K562 (cell line): ENCODE data around the gene SNX9. TPM values are rescaled to one million over a fixed set of nuclear protein-coding genes. Genes with fewer than 3 reads are reported as not detected.

Source experiments
- BMI1 ChIP-seq: fragments of 150-350 bp; IDR thresholded peaks from 2 replicates; pipeline ENCODE4 v1.6.1; 2014; ENCODE audit warnings: low read length
- DNMT1 ChIP-seq: fragments of 450-650 bp; IDR thresholded peaks from 2 replicates; pipeline ENCODE4 v1.6.1; 2016; ENCODE audit warnings: antibody characterized with exemption, mild to moderate bottlenecking
- FOS ChIP-seq: IDR thresholded peaks from 3 replicates; pipeline ENCODE4 v1.6.1; 2011; ENCODE audit not compliant: insufficient read length; ENCODE audit errors: extremely low read depth
- GABPB2 ChIP-seq: fragments of 250-450 bp; sonication (Bioruptor Pico); conservative IDR thresholded peaks from 2 replicates; pipeline ENCODE4 v1.5.1; 2021; ENCODE audit warnings: mild to moderate bottlenecking
- GTF2A2 ChIP-seq: IDR thresholded peaks from 2 replicates; pipeline ENCODE4 v1.6.1; 2016; ENCODE audit warnings: mild to moderate bottlenecking, missing genetic modification characterization, missing compliant biosample characterization
- HDAC2 ChIP-seq: fragments of 450-650 bp; IDR thresholded peaks from 2 replicates; pipeline ENCODE4 v1.6.1; 2016; ENCODE audit warnings: mild to moderate bottlenecking
- HLTF ChIP-seq: fragments of 450-650 bp; IDR thresholded peaks from 2 replicates; pipeline ENCODE4 v1.6.1; 2016
- MTF1 ChIP-seq: fragments of 250-450 bp; sonication (Bioruptor Pico); IDR thresholded peaks from 2 replicates; pipeline ENCODE4 v1.9.0; 2021; ENCODE audit warnings: moderate library complexity, mild to moderate bottlenecking, inconsistent platforms, borderline replicate concordance
- NFYB ChIP-seq: IDR thresholded peaks from 2 replicates; pipeline ENCODE4 v1.6.1; 2011; ENCODE audit warnings: mild to moderate bottlenecking, moderate library complexity; ENCODE audit not compliant: insufficient read length; ENCODE audit errors: extremely low read depth
- NR2C2 ChIP-seq, 2 experiments: fragments of 200-800 bp in 1 of 2; sonication (Bioruptor generic) in 1 of 2; sonication (generic) in 1 of 2; formaldehyde crosslinking in 1 of 2; IDR thresholded peaks; 2 replicates each; pipeline versions ENCODE4 v1.6.1 to v1.8.0; 2016 to 2022; ENCODE audit warnings: mild to moderate bottlenecking in 1 of 2, missing compliant biosample characterization in 1 of 2, missing genetic modification characterization in 1 of 2, missing genetic modification reagents in 1 of 2
- RBM17 ChIP-seq: fragments of 200-400 bp; formaldehyde crosslinking; IDR thresholded peaks from 2 replicates; pipeline ENCODE4 v1.6.1; 2017; ENCODE audit warnings: low read depth, mild to moderate bottlenecking, low read length, borderline replicate concordance
- RBM25 ChIP-seq: fragments of 200-400 bp; formaldehyde crosslinking; IDR thresholded peaks from 2 replicates; pipeline ENCODE4 v1.6.1; 2018; ENCODE audit warnings: low read length, low read depth, moderate library complexity; ENCODE audit not compliant: severe bottlenecking
- RCOR1 ChIP-seq, 2 experiments: IDR thresholded peaks; 2 replicates each; pipeline ENCODE4 v1.6.1; 2012; ENCODE audit warnings: low read depth in 2 of 2, low read length in 2 of 2, borderline replicate concordance in 1 of 2, improper control_type of control experiment in 1 of 2
- SP2 ChIP-seq: IDR thresholded peaks from 2 replicates; pipeline ENCODE4 v1.6.1; 2011; ENCODE audit warnings: mild to moderate bottlenecking, low read depth, low read length, moderate library complexity; ENCODE audit not compliant: poor library complexity, severe bottlenecking; ENCODE audit errors: extremely low read depth
- TCF7 ChIP-seq: sonication (generic); IDR thresholded peaks from 2 replicates; pipeline ENCODE4 v1.6.1; 2016; ENCODE audit warnings: antibody characterized with exemption, borderline replicate concordance
- ZBTB7A ChIP-seq: IDR thresholded peaks from 2 replicates; pipeline ENCODE4 v1.6.1; 2011; ENCODE audit warnings: low read depth, mild to moderate bottlenecking, low read length, moderate library complexity, borderline replicate concordance; ENCODE audit not compliant: control insufficient read depth
- ZFP1 ChIP-seq: fragments of 450-650 bp; formaldehyde crosslinking; IDR thresholded peaks from 2 replicates; pipeline ENCODE4 v1.4.0; 2020; ENCODE audit warnings: mild to moderate bottlenecking, mixed read lengths
- ZNF140 ChIP-seq: fragments of 250-450 bp; sonication (Bioruptor Pico); IDR thresholded peaks from 2 replicates; pipeline ENCODE4 v1.8.0; 2021; ENCODE audit warnings: moderate library complexity, mild to moderate bottlenecking, inconsistent platforms
- ZNF354B ChIP-seq: fragments of 250-450 bp; sonication (Bioruptor Pico); IDR thresholded peaks from 2 replicates; pipeline ENCODE4 v1.4.0; 2020
- ZNF507 ChIP-seq: conservative IDR thresholded peaks from 2 replicates; pipeline ENCODE4 v1.6.1; 2017; ENCODE audit warnings: missing genetic modification characterization, missing compliant biosample characterization
- ZSCAN29 ChIP-seq: fragments of 450-650 bp; IDR thresholded peaks from 2 replicates; pipeline ENCODE4 v1.6.1; 2017
- polyA plus RNA-seq, 8 experiments: library from polyadenylated mRNA; depleted of rRNA in 4 of 8; stranded (reverse) in 5 of 8; unstranded in 3 of 8; fragments of >200 nt; fragmentation: Nextera tagmentation in 2 of 8; fragmentation: Illumina TruSeq in 1 of 8; extraction: Ambion mirVana in 2 of 8; extraction: Trizol in 1 of 8; gene quantifications; 2 replicates each; pipeline versions ENCODE4 v1.2.1 to v1.2.3, GENCODE V29; 2011 to 2014; ENCODE audit warnings: inconsistent platforms in 1 of 8, missing spikeins in 1 of 8
- total RNA-seq, 7 experiments: library from RNA; depleted of rRNA in 6 of 7; stranded (reverse); fragments of >200 nt in 6 of 7; fragmentation: Illumina TruSeq in 2 of 7; extraction: Trizol in 2 of 7; gene quantifications; 2 replicates each; pipeline versions ENCODE4 v1.2.1 to v1.2.3, GENCODE V29; 2011 to 2021; ENCODE audit warnings: low replicate concordance in 1 of 7
- TF ChIP-seq, protein P1 (sequence below): IDR thresholded peaks from 2 replicates; pipeline ENCODE4 v1.6.1; 2011; ENCODE audit warnings: borderline replicate concordance, low read depth, mild to moderate bottlenecking, moderate library complexity, low read length; ENCODE audit not compliant: insufficient read depth, poor library complexity, severe bottlenecking
- TF ChIP-seq, protein P2 (sequence below): sonication (generic); formaldehyde crosslinking; IDR thresholded peaks from 2 replicates; pipeline ENCODE4 v1.8.0; 2023; ENCODE audit warnings: missing genetic modification reagents, mild to moderate bottlenecking, borderline replicate concordance

The SNX9 gene
- total and polyA plus RNA-seq, 9 of the 15 experiments (the other 6 are each of a cell fraction or from before 2014, with no cell fraction given) = 6.0 to 81.7 (median 57.1) TPM

DNA sequence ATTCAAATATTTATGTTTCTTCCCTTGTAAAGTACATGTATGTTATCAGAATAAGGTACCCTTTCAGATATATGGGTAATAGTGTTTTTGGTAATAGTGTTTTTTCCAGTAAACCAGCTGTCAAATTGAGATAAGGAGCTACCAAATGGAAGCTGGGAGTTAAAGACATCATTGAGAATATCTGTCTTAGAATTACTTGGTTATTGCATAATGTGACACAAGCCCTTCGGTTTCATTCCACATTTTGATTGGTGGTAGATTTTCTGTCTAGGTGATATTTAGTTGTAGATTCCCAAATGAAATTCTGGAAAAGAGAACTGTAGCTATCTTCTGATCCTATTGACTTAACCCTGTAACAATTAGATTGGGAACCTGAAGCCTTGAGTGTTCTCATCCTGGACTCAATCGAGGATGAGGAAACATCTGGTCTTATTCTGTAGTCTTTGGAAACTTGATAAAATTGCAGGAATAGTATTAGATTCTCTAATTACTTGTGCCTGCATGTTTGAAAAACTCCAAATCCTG is 83.6 kb downstream of the SNX9 start (continued):
- no peak for TF ChIP-seq ZBTB7A
- no peak for TF ChIP-seq HLTF
- no peak for TF ChIP-seq GTF2A2
- TF ChIP-seq ZNF354B (CRISPR knock-in tag) = no peak
- TF ChIP-seq FOS = no peak
- no peak for TF ChIP-seq RBM17
- no peak for TF ChIP-seq ZNF140 (CRISPR knock-in tag)
- TF ChIP-seq NFYB = no peak
- no peak for TF ChIP-seq ZSCAN29
- TF ChIP-seq SP2 = no peak
- TF ChIP-seq MTF1 (CRISPR knock-in tag) = no peak
- TF ChIP-seq, protein P1, sequence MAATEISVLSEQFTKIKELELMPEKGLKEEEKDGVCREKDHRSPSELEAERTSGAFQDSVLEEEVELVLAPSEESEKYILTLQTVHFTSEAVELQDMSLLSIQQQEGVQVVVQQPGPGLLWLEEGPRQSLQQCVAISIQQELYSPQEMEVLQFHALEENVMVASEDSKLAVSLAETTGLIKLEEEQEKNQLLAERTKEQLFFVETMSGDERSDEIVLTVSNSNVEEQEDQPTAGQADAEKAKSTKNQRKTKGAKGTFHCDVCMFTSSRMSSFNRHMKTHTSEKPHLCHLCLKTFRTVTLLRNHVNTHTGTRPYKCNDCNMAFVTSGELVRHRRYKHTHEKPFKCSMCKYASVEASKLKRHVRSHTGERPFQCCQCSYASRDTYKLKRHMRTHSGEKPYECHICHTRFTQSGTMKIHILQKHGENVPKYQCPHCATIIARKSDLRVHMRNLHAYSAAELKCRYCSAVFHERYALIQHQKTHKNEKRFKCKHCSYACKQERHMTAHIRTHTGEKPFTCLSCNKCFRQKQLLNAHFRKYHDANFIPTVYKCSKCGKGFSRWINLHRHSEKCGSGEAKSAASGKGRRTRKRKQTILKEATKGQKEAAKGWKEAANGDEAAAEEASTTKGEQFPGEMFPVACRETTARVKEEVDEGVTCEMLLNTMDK = no peak
- TF ChIP-seq, protein P2, sequence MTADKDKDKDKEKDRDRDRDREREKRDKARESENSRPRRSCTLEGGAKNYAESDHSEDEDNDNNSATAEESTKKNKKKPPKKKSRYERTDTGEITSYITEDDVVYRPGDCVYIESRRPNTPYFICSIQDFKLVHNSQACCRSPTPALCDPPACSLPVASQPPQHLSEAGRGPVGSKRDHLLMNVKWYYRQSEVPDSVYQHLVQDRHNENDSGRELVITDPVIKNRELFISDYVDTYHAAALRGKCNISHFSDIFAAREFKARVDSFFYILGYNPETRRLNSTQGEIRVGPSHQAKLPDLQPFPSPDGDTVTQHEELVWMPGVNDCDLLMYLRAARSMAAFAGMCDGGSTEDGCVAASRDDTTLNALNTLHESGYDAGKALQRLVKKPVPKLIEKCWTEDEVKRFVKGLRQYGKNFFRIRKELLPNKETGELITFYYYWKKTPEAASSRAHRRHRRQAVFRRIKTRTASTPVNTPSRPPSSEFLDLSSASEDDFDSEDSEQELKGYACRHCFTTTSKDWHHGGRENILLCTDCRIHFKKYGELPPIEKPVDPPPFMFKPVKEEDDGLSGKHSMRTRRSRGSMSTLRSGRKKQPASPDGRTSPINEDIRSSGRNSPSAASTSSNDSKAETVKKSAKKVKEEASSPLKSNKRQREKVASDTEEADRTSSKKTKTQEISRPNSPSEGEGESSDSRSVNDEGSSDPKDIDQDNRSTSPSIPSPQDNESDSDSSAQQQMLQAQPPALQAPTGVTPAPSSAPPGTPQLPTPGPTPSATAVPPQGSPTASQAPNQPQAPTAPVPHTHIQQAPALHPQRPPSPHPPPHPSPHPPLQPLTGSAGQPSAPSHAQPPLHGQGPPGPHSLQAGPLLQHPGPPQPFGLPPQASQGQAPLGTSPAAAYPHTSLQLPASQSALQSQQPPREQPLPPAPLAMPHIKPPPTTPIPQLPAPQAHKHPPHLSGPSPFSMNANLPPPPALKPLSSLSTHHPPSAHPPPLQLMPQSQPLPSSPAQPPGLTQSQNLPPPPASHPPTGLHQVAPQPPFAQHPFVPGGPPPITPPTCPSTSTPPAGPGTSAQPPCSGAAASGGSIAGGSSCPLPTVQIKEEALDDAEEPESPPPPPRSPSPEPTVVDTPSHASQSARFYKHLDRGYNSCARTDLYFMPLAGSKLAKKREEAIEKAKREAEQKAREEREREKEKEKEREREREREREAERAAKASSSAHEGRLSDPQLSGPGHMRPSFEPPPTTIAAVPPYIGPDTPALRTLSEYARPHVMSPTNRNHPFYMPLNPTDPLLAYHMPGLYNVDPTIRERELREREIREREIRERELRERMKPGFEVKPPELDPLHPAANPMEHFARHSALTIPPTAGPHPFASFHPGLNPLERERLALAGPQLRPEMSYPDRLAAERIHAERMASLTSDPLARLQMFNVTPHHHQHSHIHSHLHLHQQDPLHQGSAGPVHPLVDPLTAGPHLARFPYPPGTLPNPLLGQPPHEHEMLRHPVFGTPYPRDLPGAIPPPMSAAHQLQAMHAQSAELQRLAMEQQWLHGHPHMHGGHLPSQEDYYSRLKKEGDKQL (CRISPR knock-in tag) = no peak
- TF ChIP-seq HDAC2 = peak; percentile 86
- no peak for TF ChIP-seq TCF7
- TF ChIP-seq BMI1 = no peak
- TF ChIP-seq ZFP1 = no peak
- TF ChIP-seq NR2C2 (CRISPR knock-in tag; IDR thresholded peaks at IDR 0.05) = no peak
- peak; percentile 38; the same call in 1 of the 2 replicates for TF ChIP-seq NR2C2 (tag; IDR thresholded peaks at IDR 0.05)
- TF ChIP-seq GABPB2 (CRISPR knock-in tag) = no peak
- TF ChIP-seq RBM25 = no peak
- TF ChIP-seq ZNF507 = no peak
- TF ChIP-seq RCOR1 (IDR thresholded peaks at IDR 0.05; ENCODE audit: borderline replicate concordance in 1 of 2, low read depth in 2 of 2, low read length in 2 of 2) = peak in 1 of 2 experiments; percentile 88; a peak in 2 of 4 replicates
- TF ChIP-seq DNMT1 = no peak
